IMR-90 (cell line): ENCODE data around the gene BRD8. TPM values are rescaled to one million over a fixed set of nuclear protein-coding genes. Genes with fewer than 3 reads are reported as not detected.

Source experiments
- ATAC-seq: fragments of 200-7000 bp; cut with Tn5 transposase; 2 replicates; pipeline ENCODE4 v1.9.1; 2020; ENCODE audit warnings: low read depth, mild to moderate bottlenecking, moderate library complexity
- BruUV-seq: library from RNA; stranded (reverse); fragments of 400-500 nt; replicated peaks from 2 replicates; lab custom pipeline; 2021; lab: Mats Ljungman, UMichigan
- CTCF ChIA-PET: fragments of 300-600 bp; formaldehyde crosslinking; extraction: SDS; loops from one replicate; lab custom pipeline; 2021; ENCODE audit warnings: antibody characterized with exemption; lab: Yijun Ruan, JAX
- POLR2A ChIA-PET: fragments of 300-600 bp; sonication (Branson Sonifier 250); formaldehyde crosslinking; loops from one replicate; lab custom pipeline; 2022; ENCODE audit warnings: antibody characterized with exemption; ENCODE audit not compliant: unreplicated experiment; lab: Charles Lee
- DNase-seq: peaks from one replicate; pipeline ENCODE4 v3.0.0; 2013
- H2AFZ ChIP-seq: replicated peaks from 2 replicates; pipeline ENCODE3; 2013; ENCODE audit warnings: low read length, mild to moderate bottlenecking; ENCODE audit not compliant: poor library complexity
- H2AK5ac ChIP-seq: 2 replicates; pipeline ENCODE4 v1.6.1; 2013; ENCODE audit warnings: low read depth, low read length, inconsistent platforms
- H2AK9ac ChIP-seq: replicated peaks from 2 replicates; pipeline ENCODE3; 2013; ENCODE audit warnings: mild to moderate bottlenecking, low read depth, low read length, moderate library complexity; ENCODE audit not compliant: poor library complexity
- H2BK120ac ChIP-seq: 2 replicates; pipeline ENCODE4 v1.6.1; 2013; ENCODE audit warnings: low read depth, low read length, inconsistent platforms
- H2BK15ac ChIP-seq: 3 replicates; pipeline ENCODE4 v1.6.1; 2013; ENCODE audit warnings: low read depth, low read length, inconsistent platforms
- H2BK20ac ChIP-seq: 2 replicates; pipeline ENCODE4 v1.6.1; 2013; ENCODE audit warnings: low read depth, mild to moderate bottlenecking, inconsistent platforms, low read length, moderate library complexity
- H2BK5ac ChIP-seq: 2 replicates; pipeline ENCODE4 v1.6.1; 2013; ENCODE audit warnings: mild to moderate bottlenecking, low read depth, low read length, inconsistent platforms; ENCODE audit not compliant: poor library complexity, severe bottlenecking
- H3K14ac ChIP-seq: replicated peaks from 2 replicates; pipeline ENCODE4 v1.6.1; 2013; ENCODE audit warnings: low read depth, low read length, inconsistent platforms
- H3K18ac ChIP-seq: 2 replicates; pipeline ENCODE4 v1.6.1; 2013; ENCODE audit warnings: low read depth, low read length, control low read depth
- H3K23ac ChIP-seq: 2 replicates; pipeline ENCODE4 v1.6.1; 2013; ENCODE audit warnings: low read depth, low read length, inconsistent platforms
- H3K27ac ChIP-seq: 2 replicates; pipeline ENCODE4 v1.5.1; 2013; ENCODE audit warnings: mild to moderate bottlenecking, control low read depth, low read length; ENCODE audit not compliant: insufficient read depth
- H3K27me3 ChIP-seq: 2 replicates; pipeline ENCODE4 v1.6.1; 2013; ENCODE audit warnings: low read length; ENCODE audit not compliant: control insufficient read depth, insufficient read depth
- H3K36me3 ChIP-seq: 2 replicates; pipeline ENCODE4 v1.6.1; 2013; ENCODE audit warnings: low read length, mixed read lengths; ENCODE audit not compliant: control insufficient read depth, insufficient read depth
- H3K4ac ChIP-seq: 2 replicates; pipeline ENCODE4 v1.6.1; 2013; ENCODE audit warnings: low read depth, low read length, inconsistent platforms
- H3K4me1 ChIP-seq: 2 replicates; pipeline ENCODE4 v1.6.1; 2013; ENCODE audit warnings: low read length, mixed read lengths; ENCODE audit not compliant: control insufficient read depth, insufficient read depth
- H3K4me2 ChIP-seq: 2 replicates; pipeline ENCODE4 v1.6.1; 2013; ENCODE audit warnings: low read depth, mild to moderate bottlenecking, control low read depth, low read length, moderate library complexity
- H3K4me3 ChIP-seq: 2 replicates; pipeline ENCODE4 v1.5.1; 2013; ENCODE audit warnings: low read depth, mild to moderate bottlenecking, control low read depth, low read length, moderate library complexity; ENCODE audit not compliant: insufficient read depth
- H3K56ac ChIP-seq: 2 replicates; pipeline ENCODE4 v1.6.1; 2013; ENCODE audit warnings: low read length, inconsistent platforms; ENCODE audit not compliant: insufficient read depth; ENCODE audit errors: extremely low read depth
- H3K79me1 ChIP-seq, 2 experiments: 2 replicates each; pipeline ENCODE4 v1.6.1; 2013; ENCODE audit warnings: low read length in 2 of 2, inconsistent platforms in 1 of 2, low read depth in 1 of 2
- H3K9ac ChIP-seq: 2 replicates; pipeline ENCODE4 v1.6.1; 2013; ENCODE audit warnings: low read depth, low read length, control low read depth
- H3K9me1 ChIP-seq: 2 replicates; pipeline ENCODE4 v1.6.1; 2013; ENCODE audit warnings: low read length, inconsistent platforms; ENCODE audit not compliant: insufficient read depth
- H3K9me3 ChIP-seq: 2 replicates; pipeline ENCODE4 v1.6.1; 2013; ENCODE audit warnings: low read length; ENCODE audit not compliant: control insufficient read depth, insufficient read depth
- H4K20me1 ChIP-seq: 2 replicates; pipeline ENCODE4 v1.6.1; 2013; ENCODE audit warnings: low read length, inconsistent platforms; ENCODE audit not compliant: insufficient read depth
- H4K5ac ChIP-seq: 2 replicates; pipeline ENCODE4 v1.6.1; 2013; ENCODE audit warnings: mild to moderate bottlenecking, low read depth, low read length, control low read depth
- H4K8ac ChIP-seq, 2 experiments: 2 replicates each; pipeline ENCODE4 v1.6.1; 2013; ENCODE audit warnings: low read depth in 2 of 2, low read length in 2 of 2, control low read depth in 1 of 2, inconsistent platforms in 1 of 2
- H4K91ac ChIP-seq: 2 replicates; pipeline ENCODE4 v1.6.1; 2013; ENCODE audit warnings: low read depth, low read length, inconsistent platforms; ENCODE audit not compliant: insufficient read depth
- BHLHE40 ChIP-seq: fragments of 150-350 bp; IDR thresholded peaks from 2 replicates; pipeline ENCODE4 v1.6.1; 2016; ENCODE audit warnings: mild to moderate bottlenecking, low read depth, low read length
- CEBPB ChIP-seq: IDR thresholded peaks from 2 replicates; pipeline ENCODE4 v1.6.1; 2012; ENCODE audit warnings: low read depth, low read length, improper control_type of control experiment
- CHD1 ChIP-seq: IDR thresholded peaks from 2 replicates; pipeline ENCODE4 v1.6.1; 2012; ENCODE audit warnings: low read depth, low read length, improper control_type of control experiment
- FOS ChIP-seq: fragments of 150-350 bp; IDR thresholded peaks from 2 replicates; pipeline ENCODE4 v1.6.1; 2016; ENCODE audit warnings: low read depth, low read length
- MAFK ChIP-seq: IDR thresholded peaks from 2 replicates; pipeline ENCODE4 v1.6.1; 2012; ENCODE audit warnings: low read depth, low read length, improper control_type of control experiment
- MAZ ChIP-seq: IDR thresholded peaks from 2 replicates; pipeline ENCODE4 v1.6.1; 2012; ENCODE audit warnings: low read depth, mild to moderate bottlenecking, low read length, improper control_type of control experiment, moderate library complexity, borderline replicate concordance
- MXI1 ChIP-seq: IDR thresholded peaks from 2 replicates; pipeline ENCODE4 v1.6.1; 2012; ENCODE audit warnings: low read depth, mild to moderate bottlenecking, low read length, moderate library complexity, borderline replicate concordance
- NFE2L2 ChIP-seq: fragments of 150-350 bp; IDR thresholded peaks from 2 replicates; pipeline ENCODE4 v1.6.1; 2016; ENCODE audit warnings: low read depth, mild to moderate bottlenecking, low read length
- POLR2A ChIP-seq: IDR thresholded peaks from 2 replicates; pipeline ENCODE4 v1.6.1; 2012; ENCODE audit warnings: mild to moderate bottlenecking, low read depth, low read length
- RAD21 ChIP-seq: IDR thresholded peaks from 2 replicates; pipeline ENCODE4 v1.6.1; 2012; ENCODE audit warnings: low read length, improper control_type of control experiment
- RCOR1 ChIP-seq: IDR thresholded peaks from 2 replicates; pipeline ENCODE4 v1.6.1; 2012; ENCODE audit warnings: mild to moderate bottlenecking, low read length, improper control_type of control experiment; ENCODE audit not compliant: insufficient replicate concordance
- RFX5 ChIP-seq: IDR thresholded peaks from 2 replicates; pipeline ENCODE4 v1.8.0; 2012; ENCODE audit warnings: low read depth, mild to moderate bottlenecking, low read length, moderate library complexity
- SMC3 ChIP-seq: fragments of 150-350 bp; IDR thresholded peaks from 2 replicates; pipeline ENCODE4 v1.6.1; 2016; ENCODE audit warnings: low read depth, mild to moderate bottlenecking, antibody characterized with exemption, low read length, moderate library complexity
- WGBS, 2 experiments: methylation state at CpG; one replicate each; pipeline versions ENCODE4 v1.1.5 to v1.1.7; 2013; ENCODE audit warnings: missing lambda C conversion rate in 2 of 2; ENCODE audit not compliant: insufficient read length in 1 of 2; ENCODE audit errors: extremely low coverage in 2 of 2; 5-methylcytosine and 5-hydroxymethylcytosine counted together
- dilution Hi-C: fragments of 300-500 bp; cut with HindIII; formaldehyde crosslinking; loops from one replicate; pipeline ENCODE4 v1.14.3; 2018; ENCODE audit warnings: low sequenced_read_pairs; ENCODE audit not compliant: unreplicated experiment
- in situ Hi-C: fragments of 300-500 bp; cut with MboI; formaldehyde crosslinking; loops from 3 replicates; pipeline ENCODE4 v1.14.3; 2019; ENCODE audit warnings: low sequenced_read_pairs, inconsistent platforms, mixed read lengths
- intact Hi-C: fragments of 100-400 bp; cut with micrococcal nuclease; formaldehyde crosslinking; loops from 2 replicates; pipeline ENCODE4 v1.10.0; 2022
- polyA plus RNA-seq, 3 experiments: library from polyadenylated mRNA; depleted of rRNA; stranded (reverse); fragments of >200 nt; gene quantifications; 2 replicates each; pipeline ENCODE4 v1.2.3, GENCODE V29; 2012; ENCODE audit warnings: low replicate concordance in 1 of 3
- total RNA-seq: library from RNA; depleted of rRNA; stranded (reverse); fragments of >200 nt; gene quantifications from 2 replicates; pipeline ENCODE4 v1.2.3, GENCODE V29; 2012
- TF ChIP-seq, protein P1 (sequence below): fragments of 150-350 bp; IDR thresholded peaks from 2 replicates; pipeline ENCODE4 v1.6.1; 2016; ENCODE audit warnings: low read depth, mild to moderate bottlenecking, low read length, moderate library complexity, borderline replicate concordance
- TF ChIP-seq, protein P2 (sequence below): conservative IDR thresholded peaks from 2 replicates; pipeline ENCODE4 v1.5.1; 2012; ENCODE audit warnings: mild to moderate bottlenecking, low read depth, low read length, improper control_type of control experiment
- TF ChIP-seq, protein P3 (sequence below): fragments of 150-350 bp; IDR thresholded peaks from 2 replicates; pipeline ENCODE4 v1.6.1; 2017; ENCODE audit warnings: mild to moderate bottlenecking, antibody characterized with exemption, low read length, low read depth

Gene BRD8
- total and polyA plus RNA-seq, 2 of the 4 experiments (the other 2 are of a cell fraction) = 36.9 to 43.6 TPM

DNA sequence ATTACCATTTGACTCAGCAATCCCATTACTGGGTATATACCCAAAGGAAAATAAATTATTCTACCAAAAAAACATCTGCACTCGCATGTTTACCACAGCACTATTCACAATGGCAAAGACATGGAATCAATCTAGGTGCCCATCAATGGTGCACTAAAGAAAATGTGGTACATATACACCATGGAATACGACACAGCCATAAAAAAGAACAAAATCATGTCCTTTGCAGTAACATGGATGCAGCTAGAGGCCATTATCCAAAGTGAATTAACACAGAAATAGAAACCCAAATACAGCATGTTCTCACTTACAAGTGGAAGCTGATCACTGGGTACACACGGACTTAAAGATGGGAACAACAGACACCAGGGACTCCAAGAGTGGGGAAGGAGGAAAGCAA is 32.6 kb upstream of the BRD8 start:
- ChIA-PET CTCF (no interaction called here), POLR2A (no interaction called here)
- no peak overlapping the region for H2BK20ac ChIP-seq
- no CpG with 5 or more reads among the region's 3 CpGs for WGBS, 2 experiments
- H3K9me3 ChIP-seq = no peaks in the 10 kb centered on the region
- H2AK9ac ChIP-seq = no peak overlapping the region
- H2AK5ac ChIP-seq = no peak overlapping the region
- H2BK15ac ChIP-seq = no peak overlapping the region
- no peak overlapping the region for H2AFZ ChIP-seq
- TF ChIP-seq, protein P1, sequence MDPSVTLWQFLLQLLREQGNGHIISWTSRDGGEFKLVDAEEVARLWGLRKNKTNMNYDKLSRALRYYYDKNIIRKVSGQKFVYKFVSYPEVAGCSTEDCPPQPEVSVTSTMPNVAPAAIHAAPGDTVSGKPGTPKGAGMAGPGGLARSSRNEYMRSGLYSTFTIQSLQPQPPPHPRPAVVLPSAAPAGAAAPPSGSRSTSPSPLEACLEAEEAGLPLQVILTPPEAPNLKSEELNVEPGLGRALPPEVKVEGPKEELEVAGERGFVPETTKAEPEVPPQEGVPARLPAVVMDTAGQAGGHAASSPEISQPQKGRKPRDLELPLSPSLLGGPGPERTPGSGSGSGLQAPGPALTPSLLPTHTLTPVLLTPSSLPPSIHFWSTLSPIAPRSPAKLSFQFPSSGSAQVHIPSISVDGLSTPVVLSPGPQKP = no peak
- TF ChIP-seq RFX5 (no peak), MAFK (no peak), SMC3 (no peak), CHD1 (no peak), MXI1 (no peak), POLR2A (no peak), FOS (no peak), CEBPB (no peak), NFE2L2 (no peak), BHLHE40 (no peak), MAZ (no peak), RCOR1 (no peak), RAD21 (no peak)
- TF ChIP-seq, protein P2, sequence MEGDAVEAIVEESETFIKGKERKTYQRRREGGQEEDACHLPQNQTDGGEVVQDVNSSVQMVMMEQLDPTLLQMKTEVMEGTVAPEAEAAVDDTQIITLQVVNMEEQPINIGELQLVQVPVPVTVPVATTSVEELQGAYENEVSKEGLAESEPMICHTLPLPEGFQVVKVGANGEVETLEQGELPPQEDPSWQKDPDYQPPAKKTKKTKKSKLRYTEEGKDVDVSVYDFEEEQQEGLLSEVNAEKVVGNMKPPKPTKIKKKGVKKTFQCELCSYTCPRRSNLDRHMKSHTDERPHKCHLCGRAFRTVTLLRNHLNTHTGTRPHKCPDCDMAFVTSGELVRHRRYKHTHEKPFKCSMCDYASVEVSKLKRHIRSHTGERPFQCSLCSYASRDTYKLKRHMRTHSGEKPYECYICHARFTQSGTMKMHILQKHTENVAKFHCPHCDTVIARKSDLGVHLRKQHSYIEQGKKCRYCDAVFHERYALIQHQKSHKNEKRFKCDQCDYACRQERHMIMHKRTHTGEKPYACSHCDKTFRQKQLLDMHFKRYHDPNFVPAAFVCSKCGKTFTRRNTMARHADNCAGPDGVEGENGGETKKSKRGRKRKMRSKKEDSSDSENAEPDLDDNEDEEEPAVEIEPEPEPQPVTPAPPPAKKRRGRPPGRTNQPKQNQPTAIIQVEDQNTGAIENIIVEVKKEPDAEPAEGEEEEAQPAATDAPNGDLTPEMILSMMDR = no peak
- TF ChIP-seq, protein P3, sequence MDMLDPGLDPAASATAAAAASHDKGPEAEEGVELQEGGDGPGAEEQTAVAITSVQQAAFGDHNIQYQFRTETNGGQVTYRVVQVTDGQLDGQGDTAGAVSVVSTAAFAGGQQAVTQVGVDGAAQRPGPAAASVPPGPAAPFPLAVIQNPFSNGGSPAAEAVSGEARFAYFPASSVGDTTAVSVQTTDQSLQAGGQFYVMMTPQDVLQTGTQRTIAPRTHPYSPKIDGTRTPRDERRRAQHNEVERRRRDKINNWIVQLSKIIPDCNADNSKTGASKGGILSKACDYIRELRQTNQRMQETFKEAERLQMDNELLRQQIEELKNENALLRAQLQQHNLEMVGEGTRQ = no peak
- H4K5ac ChIP-seq = no peak overlapping the region
- no peak overlapping the region for H3K23ac ChIP-seq
- no peak for DNase-seq
- no peak overlapping the region for H3K4ac ChIP-seq
- H3K36me3 ChIP-seq = peaks cover 5% of the 10 kb centered on the region
- no peak overlapping the region for H3K56ac ChIP-seq
- H3K9me1 ChIP-seq = no peaks in the 10 kb centered on the region
- H3K14ac ChIP-seq = no peak overlapping the region
- no peaks in the 10 kb centered on the region for H4K20me1 ChIP-seq
- in situ Hi-C loops (no loop called here), intact Hi-C loops (no loop called here), dilution Hi-C loops (no loop called here)
- BruUV-seq = no TSS peak
- H3K27me3 ChIP-seq = no peaks in the 10 kb centered on the region
- H3K4me1 ChIP-seq = no peaks in the 10 kb centered on the region
- H3K27ac ChIP-seq = no peak overlapping the region
- H3K4me3 ChIP-seq = no peak overlapping the region
- H3K4me2 ChIP-seq = no peak overlapping the region
- H3K79me1 ChIP-seq = peaks cover 22 to 29% of the 10 kb centered on the region in 2 experiments
- no peak overlapping the region for H3K9ac ChIP-seq
- H4K8ac ChIP-seq = no peak overlapping the region
- no peak for ATAC-seq
- H2BK5ac ChIP-seq = no peak overlapping the region
- no peak overlapping the region for H3K18ac ChIP-seq
- no peak overlapping the region for H2BK120ac ChIP-seq
- H4K91ac ChIP-seq = no peak overlapping the region
